K562 (cell line): ENCODE data around the gene KRTAP4-16. TPM values are rescaled to one million over a fixed set of nuclear protein-coding genes. Genes with fewer than 3 reads are reported as not detected.
"Not testable (repeated sequence)": the region's sequence is repeated elsewhere in the genome, so short reads cannot be mapped to it uniquely, and the experiment has no call there.

ENCODE experiments used
- ATAC-seq: fragments of 200-7000 bp; cut with Tn5 transposase; 3 replicates; pipeline ENCODE4 v1.9.1; 2020; ENCODE audit warnings: moderate library complexity
- BruUV-seq: library from RNA; stranded (reverse); fragments of 400-500 nt; replicated peaks from 2 replicates; lab custom pipeline; 2021; lab: Mats Ljungman, UMichigan
- CTCF ChIA-PET: fragments of 300-600 bp; formaldehyde crosslinking; extraction: SDS; loops from one replicate; lab custom pipeline; 2021; ENCODE audit warnings: low intra/inter-chr PET ratio; lab: Yijun Ruan, JAX
- POLR2A ChIA-PET: fragments of 300-600, 350-650 bp; sonication (Branson Sonifier 250); formaldehyde crosslinking; extraction: SDS; loops from one replicate; lab custom pipeline; 2021; ENCODE audit warnings: antibody characterized with exemption, inconsistent platforms; lab: Yijun Ruan, JAX
- DNase-seq, 4 experiments: peaks; one replicate each; pipeline versions ENCODE4 v3.0.0 to v3.0.0-alpha.2; 2011 to 2018; ENCODE audit warnings: low spot score in 3 of 4, mixed read lengths in 3 of 4; ENCODE audit errors: extremely low read depth in 1 of 4
- FAIRE-seq: peaks from 2 replicates; lab custom pipeline; 2011; peaks lifted over from hg19 to GRCh38; lab: Jason Lieb, UNC
- H2AFZ ChIP-seq: 2 replicates; pipeline ENCODE4 v1.6.0; 2011; ENCODE audit warnings: low read depth, low read length, control low read depth, inconsistent platforms
- H3K27ac ChIP-seq: fragments of 200-600 bp; 3 replicates; pipeline ENCODE4 v1.8.0; 2011; ENCODE audit warnings: low read depth, mild to moderate bottlenecking, control low read depth, inconsistent platforms, low read length, moderate library complexity, mixed read lengths; ENCODE audit errors: extremely low read depth
- H3K27me3 ChIP-seq, 2 experiments: fragments of 300-600 bp in 1 of 2; 2 replicates in 1 of 2; 3 replicates in 1 of 2; pipeline versions ENCODE4 v1.6.0 to v1.8.0; 2011; ENCODE audit warnings: inconsistent platforms in 2 of 2, low read length in 2 of 2, mild to moderate bottlenecking in 1 of 2, mixed read lengths in 1 of 2, moderate library complexity in 1 of 2; ENCODE audit not compliant: control insufficient read depth in 2 of 2, insufficient read depth in 2 of 2
- H3K36me3 ChIP-seq: fragments of 300-600 bp; 3 replicates; pipeline ENCODE4 v1.8.0; 2011; ENCODE audit warnings: mild to moderate bottlenecking, low read length, inconsistent platforms; ENCODE audit not compliant: control insufficient read depth, insufficient read depth
- H3K4me1 ChIP-seq, 2 experiments: fragments of 200-600 bp in 1 of 2; replicated peaks in 1 of 2; 2 replicates in 1 of 2; 3 replicates in 1 of 2; pipeline versions ENCODE4 v1.5.1 to v1.8.0; 2011; ENCODE audit warnings: inconsistent platforms in 2 of 2, low read length in 2 of 2, mild to moderate bottlenecking in 1 of 2, mixed read lengths in 1 of 2, moderate library complexity in 1 of 2; ENCODE audit not compliant: control insufficient read depth in 2 of 2, insufficient read depth in 2 of 2
- H3K4me2 ChIP-seq: 2 replicates; pipeline ENCODE4 v1.6.1; 2011; ENCODE audit warnings: low read length, control low read depth, inconsistent platforms, mixed read lengths; ENCODE audit not compliant: insufficient read depth
- H3K4me3 ChIP-seq: fragments of 200-600 bp; sonication (generic), shearing (Covaris generic); 2 replicates; pipeline ENCODE4 v1.5.1; 2016; ENCODE audit warnings: control low read depth, inconsistent platforms
- H3K79me2 ChIP-seq: fragments of 200-600 bp; 3 replicates; pipeline ENCODE4 v1.8.0; 2011; ENCODE audit warnings: low read length, inconsistent platforms; ENCODE audit not compliant: control insufficient read depth, insufficient read depth
- H3K9ac ChIP-seq, 2 experiments: 2 replicates each; pipeline versions ENCODE4 v1.6.0 to v1.6.1; 2011; ENCODE audit warnings: low read depth in 2 of 2, low read length in 2 of 2, control low read depth in 1 of 2, inconsistent platforms in 1 of 2, mild to moderate bottlenecking in 1 of 2, mixed read lengths in 1 of 2; ENCODE audit not compliant: insufficient read depth in 1 of 2
- H3K9me1 ChIP-seq: one replicate; pipeline ENCODE4 v1.6.0; 2011; ENCODE audit warnings: inconsistent platforms, mild to moderate bottlenecking, low read length, moderate library complexity; ENCODE audit not compliant: control insufficient read depth, insufficient read depth
- H3K9me3 ChIP-seq: replicated peaks from 2 replicates; pipeline ENCODE4 v1.5.1; 2011; ENCODE audit warnings: low read depth, low read length, inconsistent platforms; ENCODE audit not compliant: control insufficient read depth, insufficient read depth
- H4K20me1 ChIP-seq: replicated peaks from 2 replicates; pipeline ENCODE4 v1.6.1; 2011; ENCODE audit warnings: low read length, inconsistent platforms, mixed read lengths; ENCODE audit not compliant: control insufficient read depth, insufficient read depth
- WGBS: fragments of 100-300 bp; shearing (Covaris generic); methylation state at CpG from one replicate; pipeline ENCODE4 v1.1.6; 2016; ENCODE audit warnings: low coverage, mixed read lengths; ENCODE audit not compliant: insufficient coverage; ENCODE audit errors: missing lambda C conversion rate; 5-methylcytosine and 5-hydroxymethylcytosine counted together
- in situ Hi-C: fragments of 300-500 bp; cut with MboI; formaldehyde crosslinking; loops from 4 replicates; pipeline ENCODE4 v1.15.0; 2018; ENCODE audit warnings: inconsistent platforms, mixed read lengths
- intact Hi-C: fragments of 100-400 bp; cut with micrococcal nuclease; formaldehyde crosslinking; loops from 2 replicates; pipeline ENCODE4 v1.14.2; 2022
- polyA plus RNA-seq, 8 experiments: library from polyadenylated mRNA; depleted of rRNA in 4 of 8; stranded (reverse) in 5 of 8; unstranded in 3 of 8; fragments of >200 nt; fragmentation: Nextera tagmentation in 2 of 8; fragmentation: Illumina TruSeq in 1 of 8; extraction: Ambion mirVana in 2 of 8; extraction: Trizol in 1 of 8; gene quantifications; 2 replicates each; pipeline versions ENCODE4 v1.2.1 to v1.2.3, GENCODE V29; 2011 to 2014; ENCODE audit warnings: inconsistent platforms in 1 of 8, missing spikeins in 1 of 8
- total RNA-seq, 7 experiments: library from RNA; depleted of rRNA in 6 of 7; stranded (reverse); fragments of >200 nt in 6 of 7; fragmentation: Illumina TruSeq in 2 of 7; extraction: Trizol in 2 of 7; gene quantifications; 2 replicates each; pipeline versions ENCODE4 v1.2.1 to v1.2.3, GENCODE V29; 2011 to 2021; ENCODE audit warnings: low replicate concordance in 1 of 7

KRTAP4-16 gene
- total and polyA plus RNA-seq, 9 of the 15 experiments (the other 6 are each of a cell fraction or from before 2014, with no cell fraction given) = not detected

DNA sequence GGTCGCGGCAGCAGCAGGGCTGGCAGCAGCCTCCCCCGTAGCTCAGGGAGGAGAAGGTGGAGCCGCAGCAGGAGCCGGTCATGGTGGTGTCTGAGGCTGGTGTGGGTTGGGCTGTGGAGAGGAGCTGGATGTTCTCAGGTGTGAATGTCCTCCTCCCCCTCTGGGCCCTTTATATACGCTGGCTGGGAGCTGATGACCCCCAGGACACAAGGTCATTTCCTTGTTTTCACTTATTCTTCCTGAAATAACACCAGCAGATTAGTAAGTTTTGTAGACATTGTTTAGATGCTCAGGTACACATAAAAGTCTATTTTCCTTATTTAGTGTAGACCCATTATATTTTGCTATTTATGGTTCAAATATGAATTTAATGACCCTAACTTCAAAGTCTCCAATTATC is 46.9 kb downstream of the KRTAP4-16 start, which contains the start of gene KRTAP2-2:
Gene KRTAP2-2, minus strand, starts transcription at position 101 of the 400 bp plus-strand sequence. Its CDS starts 19 bp downstream, at position 82.
- H3K9me1 ChIP-seq, BruUV-seq, POLR2A ChIA-PET, CTCF ChIA-PET, ATAC-seq, H3K79me2 ChIP-seq, DNase-seq, H3K9ac ChIP-seq, H4K20me1 ChIP-seq, H3K4me2 ChIP-seq, H3K4me3 ChIP-seq, H3K27me3 ChIP-seq, H3K36me3 ChIP-seq, H3K4me1 ChIP-seq, H2AFZ ChIP-seq, H3K9me3 ChIP-seq, intact Hi-C loops, FAIRE-seq, in situ Hi-C loops, H3K27ac ChIP-seq: not testable (repeated sequence)
- WGBS = 0% methylated on average over 1 of the region's 6 CpGs

DNA sequence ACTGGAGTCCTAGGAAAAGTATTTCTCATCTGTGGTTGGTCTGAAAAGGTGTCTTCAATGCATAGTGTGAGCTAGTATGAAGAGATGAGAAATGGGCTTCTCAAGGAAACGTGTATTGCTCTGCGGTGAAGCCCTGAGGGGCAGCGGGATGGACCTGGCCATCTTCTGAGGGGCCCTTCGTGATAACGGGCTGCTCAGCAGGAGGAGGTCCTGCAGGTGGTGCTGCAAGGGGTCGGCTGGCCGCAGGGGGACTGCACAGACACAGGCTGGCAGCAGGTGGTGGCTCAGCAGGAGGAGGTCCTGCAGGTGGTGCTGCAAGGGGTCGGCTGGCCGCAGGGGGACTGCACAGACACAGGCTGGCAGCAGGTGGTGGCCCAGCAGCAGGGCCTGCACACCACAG is 47.5 kb downstream of the KRTAP4-16 start:
- H3K4me3 ChIP-seq, BruUV-seq, H3K9me3 ChIP-seq, H3K27ac ChIP-seq, H3K79me2 ChIP-seq, in situ Hi-C loops, ATAC-seq, H3K27me3 ChIP-seq, FAIRE-seq, DNase-seq, H3K4me1 ChIP-seq, CTCF ChIA-PET, H3K36me3 ChIP-seq, H3K9ac ChIP-seq, POLR2A ChIA-PET, H2AFZ ChIP-seq, H3K4me2 ChIP-seq, H3K9me1 ChIP-seq, intact Hi-C loops, H4K20me1 ChIP-seq: not testable (repeated sequence)
- WGBS = under 1% methylated on average over 7 of the region's 9 CpGs
